22Rv1 (cell line): ENCODE data around the gene MEF2A.
A peak's percentile ranks its signal among the peaks of the same experiment; 100 is the strongest.

ENCODE experiments used
- H3K27ac ChIP-seq: fragments of 450-650 bp; 2 replicates; pipeline ENCODE4 v1.5.1; 2017
- ZFX ChIP-seq: fragments of 450-650 bp; IDR thresholded peaks from 2 replicates; pipeline ENCODE4 v1.6.1; 2017; ENCODE audit warnings: antibody characterized with exemption, borderline replicate concordance
- TF ChIP-seq, protein P1 (sequence below): fragments of 450-650 bp; IDR thresholded peaks from 2 replicates; pipeline ENCODE4 v1.5.1; 2017; ENCODE audit warnings: mild to moderate bottlenecking

MEF2A gene

DNA sequence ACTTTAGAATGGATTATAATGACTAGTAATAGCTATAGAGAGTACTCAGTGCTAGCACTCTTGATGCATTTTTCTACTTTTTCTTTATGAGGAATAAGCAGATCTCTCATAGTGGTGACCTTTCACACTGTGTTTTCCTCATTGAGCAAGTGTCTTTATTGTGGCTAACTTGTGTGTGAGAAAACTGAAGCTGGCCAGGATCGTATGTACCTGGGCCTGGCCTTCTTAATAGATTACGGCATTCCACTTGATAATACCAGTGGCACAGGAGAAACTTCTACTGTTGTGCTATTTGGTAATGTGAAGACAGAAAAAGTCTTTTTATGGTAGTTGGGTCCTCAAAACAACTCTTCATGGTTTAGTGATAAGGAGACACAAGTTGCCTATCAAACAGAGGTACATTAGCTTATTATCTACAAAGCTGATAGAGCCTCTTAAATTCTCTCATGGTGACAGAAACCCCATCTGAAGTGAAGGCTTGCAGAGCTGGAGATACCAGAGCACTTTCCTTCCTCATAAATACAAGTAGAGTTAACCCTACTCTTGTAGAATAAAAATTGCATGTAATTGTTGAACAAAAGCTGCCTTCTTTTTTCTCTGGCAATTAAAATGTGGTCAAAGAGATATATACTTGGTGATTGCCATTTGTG lies 102.9 kb downstream of the MEF2A start:
- TF ChIP-seq, protein P1, sequence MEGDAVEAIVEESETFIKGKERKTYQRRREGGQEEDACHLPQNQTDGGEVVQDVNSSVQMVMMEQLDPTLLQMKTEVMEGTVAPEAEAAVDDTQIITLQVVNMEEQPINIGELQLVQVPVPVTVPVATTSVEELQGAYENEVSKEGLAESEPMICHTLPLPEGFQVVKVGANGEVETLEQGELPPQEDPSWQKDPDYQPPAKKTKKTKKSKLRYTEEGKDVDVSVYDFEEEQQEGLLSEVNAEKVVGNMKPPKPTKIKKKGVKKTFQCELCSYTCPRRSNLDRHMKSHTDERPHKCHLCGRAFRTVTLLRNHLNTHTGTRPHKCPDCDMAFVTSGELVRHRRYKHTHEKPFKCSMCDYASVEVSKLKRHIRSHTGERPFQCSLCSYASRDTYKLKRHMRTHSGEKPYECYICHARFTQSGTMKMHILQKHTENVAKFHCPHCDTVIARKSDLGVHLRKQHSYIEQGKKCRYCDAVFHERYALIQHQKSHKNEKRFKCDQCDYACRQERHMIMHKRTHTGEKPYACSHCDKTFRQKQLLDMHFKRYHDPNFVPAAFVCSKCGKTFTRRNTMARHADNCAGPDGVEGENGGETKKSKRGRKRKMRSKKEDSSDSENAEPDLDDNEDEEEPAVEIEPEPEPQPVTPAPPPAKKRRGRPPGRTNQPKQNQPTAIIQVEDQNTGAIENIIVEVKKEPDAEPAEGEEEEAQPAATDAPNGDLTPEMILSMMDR, result no peak
- no peak for TF ChIP-seq ZFX
- H3K27ac ChIP-seq, result peak overlapping the region; percentile 0; the same call in 1 of the 2 replicates

DNA sequence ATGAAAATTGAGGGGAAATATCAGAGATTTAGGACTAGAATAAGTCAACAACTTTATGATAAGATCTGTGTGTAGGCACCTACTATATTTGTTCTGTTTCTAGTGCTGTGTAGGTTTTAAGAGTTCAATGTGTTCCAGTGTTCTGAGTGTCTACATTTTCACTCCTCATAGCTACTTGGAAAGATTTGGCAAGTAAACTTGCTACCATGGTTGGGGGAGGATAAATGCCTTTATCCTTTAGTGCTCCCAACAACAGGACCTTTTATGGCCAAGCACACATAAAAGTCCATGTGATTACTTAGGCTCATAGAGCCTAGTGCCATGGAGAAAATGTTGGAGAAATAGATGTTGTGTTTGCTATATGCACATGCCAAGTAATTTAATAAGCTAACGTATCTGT lies 103.5 kb downstream of the MEF2A start:
- TF ChIP-seq, protein P1, result no peak
- no peak for TF ChIP-seq ZFX
- peak overlapping the region; percentile 0; the same call in 1 of the 2 replicates for H3K27ac ChIP-seq

GRCh38 chr15:99671926-99672635 lies 106.3 kb downstream of the MEF2A start:
- TF ChIP-seq ZFX, result no peak
- TF ChIP-seq, protein P1, result no peak
- no peak overlapping the region for H3K27ac ChIP-seq

DNA sequence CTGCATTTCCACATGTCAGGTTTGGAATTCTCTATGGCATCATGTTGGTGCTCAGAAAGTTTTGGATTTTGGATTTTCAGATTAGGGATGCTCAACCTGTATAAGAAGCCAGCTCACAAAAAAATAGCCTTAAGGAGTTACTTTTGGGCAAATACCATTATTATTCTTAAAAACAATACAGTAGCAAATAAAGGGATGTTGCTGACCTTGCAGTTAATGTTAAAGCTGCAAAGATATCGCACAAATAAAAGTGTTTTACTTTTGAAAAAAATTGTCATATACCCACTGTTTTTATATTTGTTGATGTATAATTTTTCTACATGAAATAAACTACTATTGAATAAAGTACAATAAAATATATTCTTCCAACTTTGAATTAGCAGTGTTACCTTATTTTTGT lies 107.3 kb downstream of the MEF2A start:
- TF ChIP-seq ZFX, result no peak
- TF ChIP-seq, protein P1, result no peak
- H3K27ac ChIP-seq, result no peak overlapping the region

DNA sequence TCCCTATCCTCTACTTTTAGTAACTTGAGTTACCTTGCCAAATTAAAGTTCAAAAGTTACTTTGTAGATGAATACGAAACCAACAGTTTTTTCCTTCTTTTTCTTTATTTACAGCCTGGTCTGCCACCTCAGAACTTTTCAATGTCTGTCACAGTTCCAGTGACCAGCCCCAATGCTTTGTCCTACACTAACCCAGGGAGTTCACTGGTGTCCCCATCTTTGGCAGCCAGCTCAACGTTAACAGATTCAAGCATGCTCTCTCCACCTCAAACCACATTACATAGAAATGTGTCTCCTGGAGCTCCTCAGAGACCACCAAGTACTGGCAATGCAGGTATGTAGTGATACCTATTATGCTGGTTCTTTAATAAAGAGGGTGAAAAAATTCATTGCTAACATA lies 108.5 kb downstream of the MEF2A start:
- H3K27ac ChIP-seq, result no peak overlapping the region
- TF ChIP-seq, protein P1, result no peak
- no peak for TF ChIP-seq ZFX

- TF ChIP-seq ZFX, result no peak
- TF ChIP-seq, protein P1, result no peak
- H3K27ac ChIP-seq, result no peak overlapping the region
These were observed 111.9 kb downstream of the MEF2A start for GRCh38 chr15:99677540-99678134.

DNA sequence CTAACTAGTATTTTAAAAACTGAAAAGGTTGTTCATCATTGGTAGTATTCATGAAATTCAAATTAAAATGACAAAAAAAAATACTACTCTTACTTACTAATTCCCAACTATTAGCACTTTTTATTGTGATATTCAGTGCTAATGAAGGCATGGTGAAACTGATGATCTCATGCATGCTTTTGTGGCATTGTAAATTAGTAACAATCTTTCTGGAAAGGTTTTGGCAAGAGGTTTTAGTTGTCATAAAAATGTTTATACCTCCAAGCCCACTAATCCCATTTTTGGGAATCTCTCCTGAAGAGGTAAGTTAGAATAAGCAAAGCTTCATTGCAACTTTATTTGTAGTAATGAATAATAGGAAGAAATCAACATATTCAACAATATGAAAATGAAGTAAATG lies 114.5 kb downstream of the MEF2A start:
- no peak for TF ChIP-seq ZFX
- TF ChIP-seq, protein P1, result no peak

More for the DNA sequence above, 114.5 kb downstream of the MEF2A start:
- no peak overlapping the region for H3K27ac ChIP-seq
